ENCODE measurements around the gene PDSS2.
"Not testable (repeated sequence)": the region's sequence is repeated elsewhere in the genome, so short reads cannot be mapped to it uniquely, and the experiment has no call there.

Gene PDSS2

GRCh38 chr6:107488875-107489635 is 29.7 kb upstream of the PDSS2 start:
- no peak for TF ChIP-seq CTCF (IDR thresholded peaks at IDR 0.05; ENCODE audit: control insufficient read depth, extremely low read depth, insufficient read depth)
- DNase-seq (ENCODE audit: low read depth), result no peak

DNA sequence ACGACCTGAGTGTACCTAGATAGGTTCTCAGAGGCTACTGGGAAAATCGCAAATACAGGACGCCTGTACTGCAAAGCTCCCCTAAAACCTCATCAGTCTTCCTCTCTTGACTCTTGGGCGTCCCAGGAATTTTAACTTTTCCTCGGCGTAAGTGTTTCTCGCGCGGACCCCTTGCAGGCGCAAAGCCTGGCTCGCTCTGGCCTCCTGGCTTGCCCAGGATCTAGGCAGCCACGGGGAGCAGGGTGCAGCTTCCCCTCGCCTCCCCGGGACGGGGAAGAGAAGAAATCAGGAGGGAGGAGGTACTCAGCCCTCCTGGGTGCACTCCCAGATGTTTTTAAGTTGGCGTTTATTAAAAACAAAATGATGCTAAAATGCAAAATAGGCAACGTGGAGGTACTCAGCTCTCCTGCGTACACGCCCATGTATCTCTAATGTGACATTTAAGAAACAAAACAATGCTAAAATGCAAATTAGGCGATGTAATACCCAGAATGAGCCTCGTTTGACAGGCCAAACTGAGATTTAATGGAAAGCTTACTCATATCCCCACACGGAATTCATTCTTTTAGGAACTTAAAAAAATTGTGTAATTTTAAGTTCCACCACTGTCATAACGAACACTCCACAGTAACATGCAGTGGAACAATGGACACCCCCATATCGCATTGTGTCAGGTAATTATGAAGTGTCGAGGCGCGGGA is 29.0 kb upstream of the PDSS2 start:
- no peak for DNase-seq (ENCODE audit: low read depth)
- TF ChIP-seq CTCF (IDR thresholded peaks at IDR 0.05; ENCODE audit: control insufficient read depth, extremely low read depth, insufficient read depth), result no peak
- no peak overlapping the region for H3K4me3 ChIP-seq (ENCODE audit: low read depth, low read length)

More at GRCh38 chr6:107488875-107489635, 29.7 kb upstream of the PDSS2 start:
- peak overlapping the region; percentile 69 for H3K4me3 ChIP-seq (ENCODE audit: low read depth, low read length)

DNA sequence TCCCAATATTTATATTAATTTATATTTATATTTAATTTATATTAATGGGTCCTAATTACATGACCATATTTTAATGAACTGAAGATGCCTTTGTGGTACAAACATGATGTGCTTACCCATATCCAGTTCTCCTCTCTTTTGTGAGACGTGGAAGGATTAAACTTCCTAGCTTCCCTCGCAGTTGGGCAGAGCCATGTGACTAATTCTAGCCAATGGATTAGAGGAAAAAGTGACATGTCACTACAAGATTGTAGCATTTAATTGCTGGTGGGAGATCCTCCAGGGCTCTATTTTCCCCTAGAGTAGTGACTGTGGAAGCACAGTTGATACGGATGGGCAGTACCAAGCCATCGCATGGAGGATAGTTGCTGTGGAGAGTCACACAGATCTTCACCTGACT is 25.8 kb upstream of the PDSS2 start:
- no peak overlapping the region for H3K4me3 ChIP-seq (ENCODE audit: low read depth, low read length)
- DNase-seq (ENCODE audit: low read depth), result no peak
- TF ChIP-seq CTCF (IDR thresholded peaks at IDR 0.05; ENCODE audit: control insufficient read depth, extremely low read depth, insufficient read depth), result no peak

DNA sequence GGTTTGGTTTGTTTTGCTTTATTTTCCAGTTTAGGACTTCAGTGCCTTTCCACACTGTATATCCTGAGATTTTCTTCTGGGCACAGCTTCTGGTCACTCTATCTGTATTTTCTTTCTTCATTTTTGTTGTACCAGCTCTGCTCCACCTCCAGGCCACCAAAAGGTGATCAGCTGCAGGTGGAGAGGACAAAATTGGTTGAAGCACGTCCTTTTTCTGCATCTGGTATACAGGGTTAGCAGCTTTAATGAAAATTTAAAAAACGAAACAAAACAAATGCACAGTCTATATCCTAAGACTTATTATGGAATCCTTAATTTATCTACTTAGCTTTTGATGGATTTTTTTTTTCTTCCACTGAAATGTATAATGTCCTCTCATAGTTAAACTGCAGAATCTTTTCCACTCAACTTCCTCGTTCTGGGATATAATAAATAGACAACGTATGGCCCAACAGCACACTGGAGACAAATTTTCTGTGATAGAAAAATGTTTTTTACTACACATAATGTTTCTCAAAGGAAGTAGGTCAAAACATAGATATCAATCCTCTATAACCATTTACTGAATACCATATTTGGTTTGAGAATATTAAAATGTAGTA is 19.8 kb upstream of the PDSS2 start:
- H3K4me3 ChIP-seq (ENCODE audit: low read depth, low read length), result no peak overlapping the region
- TF ChIP-seq CTCF (IDR thresholded peaks at IDR 0.05; ENCODE audit: control insufficient read depth, extremely low read depth, insufficient read depth), result no peak
- no peak for DNase-seq (ENCODE audit: low read depth)

- DNase-seq (ENCODE audit: low read depth); H3K4me3 ChIP-seq (ENCODE audit: low read depth, low read length): not testable (repeated sequence)
Observed at GRCh38 chr6:107475826-107476225, 16.5 kb upstream of the PDSS2 start.

DNA sequence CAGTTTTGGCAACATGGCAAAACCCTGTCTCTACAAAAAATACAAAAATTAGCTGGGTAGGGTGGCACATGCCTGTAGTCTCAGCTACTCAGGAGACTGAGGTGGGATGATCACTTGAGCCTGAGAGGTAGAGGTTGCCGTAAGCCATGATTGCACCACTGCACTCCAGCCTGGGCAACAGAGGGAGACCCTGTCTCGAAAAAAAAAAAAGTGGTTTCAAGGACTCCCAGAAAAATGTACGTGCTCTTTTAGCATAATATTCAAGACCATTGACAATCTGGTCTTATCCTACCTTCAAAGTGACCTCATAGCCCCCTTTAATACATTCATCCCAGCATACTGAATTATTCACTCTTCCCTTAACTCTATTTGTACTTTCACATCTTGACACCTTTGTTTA is 16.0 kb upstream of the PDSS2 start:
- not testable (repeated sequence) for H3K4me3 ChIP-seq (ENCODE audit: low read depth, low read length); DNase-seq (ENCODE audit: low read depth)

DNA sequence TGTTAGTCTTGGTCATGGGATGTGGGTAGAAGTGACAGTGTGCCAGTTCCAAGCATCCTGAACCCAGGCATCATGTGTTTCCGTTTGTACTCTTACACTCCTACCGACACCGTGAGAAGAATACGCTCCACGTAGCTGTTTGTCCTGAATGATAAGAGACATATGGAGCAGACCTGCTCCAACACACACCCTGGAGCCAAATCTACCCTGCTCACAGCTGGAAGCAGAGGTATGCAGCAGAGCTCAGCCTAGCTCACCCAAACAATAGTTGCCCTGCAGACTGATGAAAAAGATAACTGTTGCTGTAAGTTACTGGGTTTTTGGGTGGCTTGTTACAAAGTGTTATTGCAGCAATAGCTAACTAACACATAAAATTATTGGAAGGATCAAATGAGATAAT is 14.3 kb upstream of the PDSS2 start:
- DNase-seq (ENCODE audit: low read depth), result no peak
- TF ChIP-seq CTCF (IDR thresholded peaks at IDR 0.05; ENCODE audit: control insufficient read depth, extremely low read depth, insufficient read depth), result no peak
- no peak overlapping the region for H3K4me3 ChIP-seq (ENCODE audit: low read depth, low read length)
